ENCODE measurements around the gene TCAP.
A peak's percentile ranks its signal among the peaks of the same experiment; 100 is the strongest.

The TCAP gene

GRCh38 chr17:39618956-39619785 is 46.0 kb upstream of the TCAP start:
- in situ Hi-C loops (cut with MboI; ENCODE audit: low pct_unique_long_range_greater_than_20kb, low sequenced_read_pairs, unreplicated experiment) = no loop called here
- DNase-seq (ENCODE audit: low spot score) = no peak
- TF ChIP-seq, protein P1, sequence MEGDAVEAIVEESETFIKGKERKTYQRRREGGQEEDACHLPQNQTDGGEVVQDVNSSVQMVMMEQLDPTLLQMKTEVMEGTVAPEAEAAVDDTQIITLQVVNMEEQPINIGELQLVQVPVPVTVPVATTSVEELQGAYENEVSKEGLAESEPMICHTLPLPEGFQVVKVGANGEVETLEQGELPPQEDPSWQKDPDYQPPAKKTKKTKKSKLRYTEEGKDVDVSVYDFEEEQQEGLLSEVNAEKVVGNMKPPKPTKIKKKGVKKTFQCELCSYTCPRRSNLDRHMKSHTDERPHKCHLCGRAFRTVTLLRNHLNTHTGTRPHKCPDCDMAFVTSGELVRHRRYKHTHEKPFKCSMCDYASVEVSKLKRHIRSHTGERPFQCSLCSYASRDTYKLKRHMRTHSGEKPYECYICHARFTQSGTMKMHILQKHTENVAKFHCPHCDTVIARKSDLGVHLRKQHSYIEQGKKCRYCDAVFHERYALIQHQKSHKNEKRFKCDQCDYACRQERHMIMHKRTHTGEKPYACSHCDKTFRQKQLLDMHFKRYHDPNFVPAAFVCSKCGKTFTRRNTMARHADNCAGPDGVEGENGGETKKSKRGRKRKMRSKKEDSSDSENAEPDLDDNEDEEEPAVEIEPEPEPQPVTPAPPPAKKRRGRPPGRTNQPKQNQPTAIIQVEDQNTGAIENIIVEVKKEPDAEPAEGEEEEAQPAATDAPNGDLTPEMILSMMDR (IDR thresholded peaks at IDR 0.05; ENCODE audit: extremely low read depth, insufficient read depth, missing control alignments) = no peak

- in situ Hi-C loops (cut with MboI; ENCODE audit: low pct_unique_long_range_greater_than_20kb, low sequenced_read_pairs, unreplicated experiment) = loop anchor here (10.0 kb wide), 1 partner anchor 135 kb away; no protein-coding TSS in a partner anchor
- TF ChIP-seq, protein P1 (IDR thresholded peaks at IDR 0.05; ENCODE audit: extremely low read depth, insufficient read depth, missing control alignments) = no peak
- no peak for DNase-seq (ENCODE audit: low spot score)
Observed at GRCh38 chr17:39619786-39620101, 45.4 kb upstream of the TCAP start.

GRCh38 chr17:39621523-39622379 is 43.4 kb upstream of the TCAP start:
- TF ChIP-seq, protein P1 (IDR thresholded peaks at IDR 0.05; ENCODE audit: extremely low read depth, insufficient read depth, missing control alignments) = peak; percentile 100
- DNase-seq (ENCODE audit: low spot score) = peak; percentile 93

DNA sequence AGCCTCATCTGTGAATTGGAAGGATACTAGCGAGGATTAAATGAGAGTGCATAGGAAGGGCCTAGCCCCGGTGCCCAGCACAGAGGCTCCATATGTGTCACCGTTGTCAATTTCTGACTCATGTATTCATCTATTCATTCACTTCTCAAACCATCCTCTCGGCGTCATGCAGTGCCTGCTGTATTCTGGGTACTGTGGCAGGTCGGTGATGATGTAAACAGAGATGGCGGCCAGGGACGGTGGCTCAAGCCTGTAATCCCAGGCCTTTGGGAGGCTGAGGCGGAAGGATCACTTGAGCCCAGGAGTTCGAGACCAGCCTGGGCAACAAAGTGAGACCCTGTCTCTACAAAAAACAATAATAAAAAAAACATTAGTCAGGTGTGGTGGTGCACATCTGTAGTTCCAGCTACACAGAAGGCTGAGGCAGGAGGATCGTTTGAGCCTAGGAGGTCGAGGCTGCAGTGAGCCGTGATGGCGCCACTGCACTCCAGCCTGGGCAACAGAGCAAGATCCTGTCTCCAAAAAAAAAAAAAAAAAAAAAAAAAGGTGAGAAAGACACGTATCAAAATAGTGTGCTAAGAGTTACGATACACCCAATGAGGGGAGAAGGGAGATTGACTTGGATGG is 42.7 kb upstream of the TCAP start:
- in situ Hi-C loops (cut with MboI; ENCODE audit: low pct_unique_long_range_greater_than_20kb, low sequenced_read_pairs, unreplicated experiment) = loop anchor here (10.0 kb wide), 1 partner anchor 132 kb away; no protein-coding TSS in a partner anchor

More at GRCh38 chr17:39621523-39622379, 43.4 kb upstream of the TCAP start:
- in situ Hi-C loops (cut with MboI; ENCODE audit: low pct_unique_long_range_greater_than_20kb, low sequenced_read_pairs, unreplicated experiment) = loop anchor here (10.0 kb wide), 1 partner anchor 133 kb away; no protein-coding TSS in a partner anchor

GRCh38 chr17:39623356-39623950 is 41.7 kb upstream of the TCAP start:
- TF ChIP-seq, protein P1 (IDR thresholded peaks at IDR 0.05; ENCODE audit: extremely low read depth, insufficient read depth, missing control alignments) = peak; percentile 93
- DNase-seq (ENCODE audit: low spot score) = peak; percentile 87
- in situ Hi-C loops (cut with MboI; ENCODE audit: low pct_unique_long_range_greater_than_20kb, low sequenced_read_pairs, unreplicated experiment) = loop anchor here (10.0 kb wide), 1 partner anchor 131 kb away; no protein-coding TSS in a partner anchor

More for the DNA sequence above, 42.7 kb upstream of the TCAP start:
- DNase-seq (ENCODE audit: low spot score) = no peak
- TF ChIP-seq, protein P1 (IDR thresholded peaks at IDR 0.05; ENCODE audit: extremely low read depth, insufficient read depth, missing control alignments) = no peak

- no peak for DNase-seq (ENCODE audit: low spot score)
- in situ Hi-C loops (cut with MboI; ENCODE audit: low pct_unique_long_range_greater_than_20kb, low sequenced_read_pairs, unreplicated experiment) = loop anchor here (10.0 kb wide), 1 partner anchor 130 kb away; no protein-coding TSS in a partner anchor
Observed at GRCh38 chr17:39624313-39624712, 40.8 kb upstream of the TCAP start.

More at GRCh38 chr17:39624313-39624712, 40.8 kb upstream of the TCAP start:
- TF ChIP-seq, protein P1 (IDR thresholded peaks at IDR 0.05; ENCODE audit: extremely low read depth, insufficient read depth, missing control alignments) = no peak
